H9 (cell line): Measurements from ENCODE around the gene PON2. TPM values are rescaled to one million over a fixed set of nuclear protein-coding genes. Genes with fewer than 3 reads are reported as not detected.

ENCODE experiments used
- DNase-seq: peaks from one replicate; pipeline ENCODE4 v3.0.0-alpha.2; 2017
- H2AFZ ChIP-seq: one replicate; pipeline ENCODE4 v1.6.1; 2013; ENCODE audit warnings: mild to moderate bottlenecking, low read length, control low read depth, moderate library complexity
- H2AK5ac ChIP-seq: 2 replicates; pipeline ENCODE4 v1.6.1; 2013; ENCODE audit warnings: low read length, control low read depth, mixed read lengths; ENCODE audit not compliant: insufficient read length
- H2BK120ac ChIP-seq: one replicate; pipeline ENCODE4 v1.6.1; 2013; ENCODE audit warnings: low read depth, mild to moderate bottlenecking, low read length, control low read depth, inconsistent platforms; ENCODE audit not compliant: poor library complexity, severe bottlenecking
- H2BK12ac ChIP-seq: 2 replicates; pipeline ENCODE4 v1.6.1; 2013; ENCODE audit warnings: low read length, control low read depth, mixed read lengths, low read depth; ENCODE audit not compliant: insufficient read length
- H2BK15ac ChIP-seq: 2 replicates; pipeline ENCODE4 v1.6.1; 2013; ENCODE audit warnings: low read depth, low read length, control low read depth
- H2BK20ac ChIP-seq: one replicate; pipeline ENCODE4 v1.6.1; 2013; ENCODE audit warnings: low read depth, mild to moderate bottlenecking, low read length, control low read depth, inconsistent platforms; ENCODE audit not compliant: poor library complexity, severe bottlenecking
- H2BK5ac ChIP-seq: 2 replicates; pipeline ENCODE4 v1.6.1; 2013; ENCODE audit warnings: low read length, control low read depth, mixed read lengths; ENCODE audit not compliant: insufficient read length
- H3K14ac ChIP-seq: 2 replicates; pipeline ENCODE4 v1.6.1; 2013; ENCODE audit warnings: low read length, control low read depth; ENCODE audit not compliant: insufficient read depth
- H3K18ac ChIP-seq: 2 replicates; pipeline ENCODE4 v1.6.1; 2013; ENCODE audit warnings: low read depth, mild to moderate bottlenecking, mixed read lengths, low read length, control low read depth; ENCODE audit not compliant: insufficient read length
- H3K23ac ChIP-seq: 2 replicates; pipeline ENCODE4 v1.6.1; 2013; ENCODE audit warnings: low read length, control low read depth, mixed read lengths, low read depth; ENCODE audit not compliant: insufficient read length
- H3K23me2 ChIP-seq: 2 replicates; pipeline ENCODE4 v1.6.1; 2013; ENCODE audit warnings: low read depth, mild to moderate bottlenecking, mixed read lengths, low read length, control low read depth; ENCODE audit not compliant: insufficient read length, poor library complexity, severe bottlenecking
- H3K27ac ChIP-seq: 2 replicates; pipeline ENCODE4 v1.5.1; 2013; ENCODE audit warnings: low read length, control low read depth, mixed read lengths, low read depth; ENCODE audit not compliant: insufficient read length
- H3K27me3 ChIP-seq: 2 replicates; pipeline ENCODE4 v1.6.1; 2013; ENCODE audit warnings: low read length, control low read depth, inconsistent platforms; ENCODE audit not compliant: insufficient read depth
- H3K4ac ChIP-seq: 2 replicates; pipeline ENCODE4 v1.6.1; 2013; ENCODE audit warnings: low read depth, mild to moderate bottlenecking, control low read depth, inconsistent platforms, low read length, moderate library complexity
- H3K4me1 ChIP-seq: 2 replicates; pipeline ENCODE4 v1.6.1; 2013; ENCODE audit warnings: low read length, control low read depth, inconsistent platforms; ENCODE audit not compliant: insufficient read depth
- H3K4me2 ChIP-seq: 2 replicates; pipeline ENCODE4 v1.6.1; 2013; ENCODE audit warnings: low read length, control low read depth, mixed read lengths; ENCODE audit not compliant: insufficient read length, insufficient read depth
- H3K56ac ChIP-seq: 2 replicates; pipeline ENCODE4 v1.6.1; 2013; ENCODE audit warnings: low read depth, mild to moderate bottlenecking, mixed read lengths, low read length, control low read depth; ENCODE audit not compliant: insufficient read length
- H3K79me1 ChIP-seq: 2 replicates; pipeline ENCODE4 v1.6.1; 2013; ENCODE audit warnings: low read depth, mild to moderate bottlenecking, moderate library complexity, low read length, control low read depth, inconsistent platforms; ENCODE audit not compliant: insufficient read depth, poor library complexity, severe bottlenecking
- H3K79me2 ChIP-seq: 2 replicates; pipeline ENCODE4 v1.6.1; 2013; ENCODE audit warnings: low read length, control low read depth, inconsistent platforms; ENCODE audit not compliant: insufficient read depth
- H3K9ac ChIP-seq: 2 replicates; pipeline ENCODE4 v1.6.1; 2013; ENCODE audit warnings: low read length, control low read depth, mixed read lengths; ENCODE audit not compliant: insufficient read length; ENCODE audit errors: extremely low read depth
- H3K9me3 ChIP-seq: one replicate; pipeline ENCODE4 v1.6.1; 2013; ENCODE audit warnings: low read depth, low read length, inconsistent platforms; ENCODE audit not compliant: control insufficient read depth
- H3T11ph ChIP-seq: one replicate; pipeline ENCODE4 v1.6.1; 2013; ENCODE audit warnings: mild to moderate bottlenecking, low read length, control low read depth, inconsistent platforms
- H4K20me1 ChIP-seq: one replicate; pipeline ENCODE4 v1.6.1; 2013; ENCODE audit not compliant: control insufficient read depth, insufficient read length, insufficient read depth
- H4K5ac ChIP-seq: 2 replicates; pipeline ENCODE4 v1.6.1; 2013; ENCODE audit warnings: low read depth, mild to moderate bottlenecking, mixed read lengths, low read length, control low read depth; ENCODE audit not compliant: insufficient read length
- H4K8ac ChIP-seq: replicated peaks from 2 replicates; pipeline ENCODE4 v1.6.1; 2013; ENCODE audit warnings: low read length, control low read depth, mixed read lengths, low read depth; ENCODE audit not compliant: insufficient read length
- H4K91ac ChIP-seq: 2 replicates; pipeline ENCODE4 v1.6.1; 2013; ENCODE audit warnings: low read depth, mild to moderate bottlenecking, moderate library complexity, mixed read lengths, low read length, control low read depth; ENCODE audit not compliant: insufficient read length
- H3K27ac Mint-ChIP-seq, 3 experiments: 2 replicates in 2 of 3; 3 replicates in 1 of 3; pipeline ENCODE4 v1.8.0; 2020 to 2021; ENCODE audit warnings: mixed read lengths in 3 of 3, mild to moderate bottlenecking in 1 of 3, moderate library complexity in 1 of 3
- H3K27me3 Mint-ChIP-seq: 2 replicates; pipeline ENCODE4 v1.8.0; 2021; ENCODE audit warnings: low read depth, mild to moderate bottlenecking, moderate library complexity, mixed read lengths
- H3K36me3 Mint-ChIP-seq, 3 experiments: 2 replicates in 2 of 3; 3 replicates in 1 of 3; pipeline ENCODE4 v1.8.0; 2020 to 2021; ENCODE audit warnings: low read depth in 3 of 3, mixed read lengths in 3 of 3; ENCODE audit not compliant: insufficient read depth in 1 of 3
- H3K4me1 Mint-ChIP-seq, 2 experiments: 2 replicates each; pipeline ENCODE4 v1.8.0; 2020; ENCODE audit warnings: mixed read lengths in 2 of 2
- H3K4me3 Mint-ChIP-seq, 2 experiments: 2 replicates in 1 of 2; 3 replicates in 1 of 2; pipeline ENCODE4 v1.8.0; 2020 to 2021; ENCODE audit warnings: mild to moderate bottlenecking in 2 of 2, mixed read lengths in 2 of 2, moderate library complexity in 1 of 2
- H3K9me3 Mint-ChIP-seq, 2 experiments: 2 replicates in 1 of 2; 3 replicates in 1 of 2; pipeline ENCODE4 v1.8.0; 2020; ENCODE audit warnings: mild to moderate bottlenecking in 2 of 2, mixed read lengths in 2 of 2, moderate library complexity in 1 of 2
- CTCF ChIP-seq: fragments of 200-600 bp; sonication (generic); conservative IDR thresholded peaks from 3 replicates; pipeline ENCODE4 v1.8.0; 2021; ENCODE audit warnings: antibody characterized with exemption, mild to moderate bottlenecking
- WGBS: extraction: QIAGEN DNeasy Blood & Tissue Kit; methylation state at CpG from one replicate; pipeline ENCODE4 v1.1.7; 2013; ENCODE audit warnings: missing lambda C conversion rate, low lambda C conversion rate, mixed read lengths; ENCODE audit not compliant: insufficient read length; ENCODE audit errors: extremely low coverage; 5-methylcytosine and 5-hydroxymethylcytosine counted together
- total RNA-seq: library from RNA; stranded (reverse); gene quantifications from 2 replicates; pipeline ENCODE4 v1.2.1, GENCODE V29; 2021

PON2 gene
- total RNA-seq, 1 experiment from 2014 or later, result 26.7 TPM

- H3K4ac ChIP-seq, result no peak overlapping the region
- no peaks in the 10 kb centered on the region for H3K9me3 ChIP-seq
- H3K79me2 ChIP-seq, result no peaks in the 10 kb centered on the region
- no peak overlapping the region for H2BK120ac ChIP-seq
- H3K27me3 ChIP-seq, result no peaks in the 10 kb centered on the region
- peaks cover 8 to 9% of the 10 kb centered on the region in 2 experiments for H3K4me1 Mint-ChIP-seq
- no peak overlapping the region for H2AK5ac ChIP-seq
- H2BK15ac ChIP-seq, result no peak overlapping the region
- H2BK20ac ChIP-seq, result no peak overlapping the region
- H3K23ac ChIP-seq, result no peak overlapping the region
- no peaks in the 10 kb centered on the region for H3K79me1 ChIP-seq
- H4K8ac ChIP-seq, result no peak overlapping the region
- H3K56ac ChIP-seq, result no peak overlapping the region
- no peak overlapping the region for H3K27ac ChIP-seq
- H3K9me3 Mint-ChIP-seq, result no peaks in the 10 kb centered on the region
- H4K91ac ChIP-seq, result no peak overlapping the region
- no peak overlapping the region; a peak in 1 of 7 replicates for H3K27ac Mint-ChIP-seq
- H2AFZ ChIP-seq, result no peak overlapping the region
- H4K20me1 ChIP-seq, result no peaks in the 10 kb centered on the region
- H3K36me3 Mint-ChIP-seq, result peaks cover 0 to 14% (median 12%) of the 10 kb centered on the region in 3 experiments; a peak in 4 of 7 replicates
- no peak overlapping the region for H2BK5ac ChIP-seq
- 100% methylated on average over 2 of the region's 6 CpGs for WGBS
- no peak overlapping the region for H3T11ph ChIP-seq
- DNase-seq, result no peak
- no peak overlapping the region for H3K18ac ChIP-seq
- no peak overlapping the region for H3K4me2 ChIP-seq
- no peaks in the 10 kb centered on the region for H3K23me2 ChIP-seq
- no peak overlapping the region for H3K4me3 Mint-ChIP-seq
- no peaks in the 10 kb centered on the region for H3K4me1 ChIP-seq
- no peak overlapping the region for H3K14ac ChIP-seq
- no peak for TF ChIP-seq CTCF
- H4K5ac ChIP-seq, result no peak overlapping the region
- no peaks in the 10 kb centered on the region for H3K27me3 Mint-ChIP-seq
- H3K9ac ChIP-seq, result no peak overlapping the region
- no peak overlapping the region for H2BK12ac ChIP-seq
Observed at GRCh38 chr7:95405800-95406199, 29.0 kb downstream of the PON2 start.
